Keratinocyte (primary cell): ENCODE results near the gene PARD3B. TPM values are rescaled to one million over a fixed set of nuclear protein-coding genes. Genes with fewer than 3 reads are reported as not detected.

ENCODE experiments used
- DNase-seq: peaks from one replicate; pipeline ENCODE4 v3.0.0-alpha.2; 2011; ENCODE audit warnings: low read depth, missing footprints, low spot score
- FAIRE-seq: peaks from 2 replicates; lab custom pipeline; 2011; peaks lifted over from hg19 to GRCh38; lab: Jason Lieb, UNC
- H2AFZ ChIP-seq: 2 replicates; pipeline ENCODE4 v1.6.0; 2012; ENCODE audit warnings: low read length, control low read depth, inconsistent platforms; ENCODE audit not compliant: control insufficient read depth
- H3K27ac ChIP-seq: 2 replicates; pipeline ENCODE4 v1.5.1; 2011; ENCODE audit warnings: low read length; ENCODE audit not compliant: control insufficient read depth, insufficient read depth
- H3K27me3 ChIP-seq: 3 replicates; pipeline ENCODE4 v1.6.0; 2011; ENCODE audit warnings: low read length; ENCODE audit not compliant: control insufficient read depth, insufficient read depth; ENCODE audit errors: extremely low read depth
- H3K36me3 ChIP-seq, 2 experiments: 2 replicates in 1 of 2; 3 replicates in 1 of 2; pipeline ENCODE4 v1.5.1; 2011; ENCODE audit warnings: low read length in 2 of 2, mild to moderate bottlenecking in 1 of 2; ENCODE audit not compliant: control insufficient read depth in 2 of 2, insufficient read depth in 2 of 2; ENCODE audit errors: extremely low read depth in 1 of 2
- H3K4me1 ChIP-seq: 3 replicates; pipeline ENCODE4 v1.5.1; 2011; ENCODE audit warnings: low read length; ENCODE audit not compliant: control insufficient read depth, insufficient read depth; ENCODE audit errors: extremely low read depth
- H3K4me2 ChIP-seq: 3 replicates; pipeline ENCODE4 v1.6.0; 2011; ENCODE audit warnings: low read depth, low read length; ENCODE audit not compliant: control insufficient read depth, insufficient read depth; ENCODE audit errors: extremely low read depth
- H3K4me3 ChIP-seq, 3 experiments: fragments of 200-600 bp in 1 of 3; sonication (generic) in 1 of 3; 2 replicates in 2 of 3; 3 replicates in 1 of 3; pipeline ENCODE4 v1.5.1; 2011 to 2016; ENCODE audit warnings: low read length in 3 of 3, mild to moderate bottlenecking in 3 of 3, control low read depth in 2 of 3, inconsistent platforms in 1 of 3, low read depth in 1 of 3, mixed read lengths in 1 of 3, mixed run types in 1 of 3, moderate library complexity in 1 of 3; ENCODE audit not compliant: control insufficient read depth in 2 of 3, insufficient read depth in 2 of 3; ENCODE audit errors: extremely low read depth in 1 of 3
- H3K79me2 ChIP-seq: 2 replicates; pipeline ENCODE4 v1.6.0; 2012; ENCODE audit warnings: low read length; ENCODE audit not compliant: control insufficient read depth, insufficient read depth
- H3K9ac ChIP-seq: 3 replicates; pipeline ENCODE4 v1.6.0; 2011; ENCODE audit warnings: low read length; ENCODE audit not compliant: control insufficient read depth, insufficient read depth; ENCODE audit errors: extremely low read depth
- H3K9me1 ChIP-seq: 3 replicates; pipeline ENCODE4 v1.6.0; 2011; ENCODE audit warnings: low read length; ENCODE audit not compliant: control insufficient read depth, insufficient read depth; ENCODE audit errors: extremely low read depth
- H3K9me3 ChIP-seq: 2 replicates; pipeline ENCODE4 v1.5.1; 2012; ENCODE audit warnings: low read depth, low read length; ENCODE audit not compliant: control insufficient read depth
- H4K20me1 ChIP-seq: 3 replicates; pipeline ENCODE4 v1.6.0; 2011; ENCODE audit warnings: low read length; ENCODE audit not compliant: control insufficient read depth, insufficient read depth; ENCODE audit errors: extremely low read depth
- CTCF ChIP-seq, 3 experiments: IDR thresholded peaks in 1 of 3; conservative IDR thresholded peaks in 1 of 3; optimal IDR thresholded peaks in 1 of 3; 2 replicates in 2 of 3; 3 replicates in 1 of 3; pipeline versions ENCODE3 to v1.5.1; 2011; ENCODE audit warnings: low read length in 3 of 3, mild to moderate bottlenecking in 3 of 3, moderate library complexity in 2 of 3, control low read depth in 1 of 3, inconsistent platforms in 1 of 3; ENCODE audit not compliant: insufficient read depth in 2 of 3; ENCODE audit errors: extremely low read depth in 1 of 3
- EZH2 ChIP-seq: IDR thresholded peaks from one replicate; pipeline ENCODE4 v1.6.1; 2012; ENCODE audit warnings: inconsistent platforms, mild to moderate bottlenecking, low read length, moderate library complexity
- dilution Hi-C: fragments of 300-500 bp; cut with MboI; formaldehyde crosslinking; loops from one replicate; pipeline ENCODE4 v1.7.0; 2020; ENCODE audit warnings: low sequenced_read_pairs; ENCODE audit not compliant: extremely low pct_ligation_motif_present
- polyA plus RNA-seq, 5 experiments: library from polyadenylated mRNA; depleted of rRNA in 3 of 5; stranded (reverse) in 3 of 5; stranded (forward) in 1 of 5; unstranded in 1 of 5; fragments of >200 nt; gene quantifications; 1 replicate in 1 of 5; 2 replicates in 3 of 5; 3 replicates in 1 of 5; pipeline versions ENCODE4 v1.2.1 to v1.2.3, GENCODE V29; 2011 to 2012; ENCODE audit warnings: missing spikeins in 2 of 5, low read depth in 1 of 5, low replicate concordance in 1 of 5

The PARD3B gene
- polyA plus RNA-seq, 1 donor (not counting 4 experiments of a cell fraction or from before 2014, with no cell fraction given), result 1.2 TPM

DNA sequence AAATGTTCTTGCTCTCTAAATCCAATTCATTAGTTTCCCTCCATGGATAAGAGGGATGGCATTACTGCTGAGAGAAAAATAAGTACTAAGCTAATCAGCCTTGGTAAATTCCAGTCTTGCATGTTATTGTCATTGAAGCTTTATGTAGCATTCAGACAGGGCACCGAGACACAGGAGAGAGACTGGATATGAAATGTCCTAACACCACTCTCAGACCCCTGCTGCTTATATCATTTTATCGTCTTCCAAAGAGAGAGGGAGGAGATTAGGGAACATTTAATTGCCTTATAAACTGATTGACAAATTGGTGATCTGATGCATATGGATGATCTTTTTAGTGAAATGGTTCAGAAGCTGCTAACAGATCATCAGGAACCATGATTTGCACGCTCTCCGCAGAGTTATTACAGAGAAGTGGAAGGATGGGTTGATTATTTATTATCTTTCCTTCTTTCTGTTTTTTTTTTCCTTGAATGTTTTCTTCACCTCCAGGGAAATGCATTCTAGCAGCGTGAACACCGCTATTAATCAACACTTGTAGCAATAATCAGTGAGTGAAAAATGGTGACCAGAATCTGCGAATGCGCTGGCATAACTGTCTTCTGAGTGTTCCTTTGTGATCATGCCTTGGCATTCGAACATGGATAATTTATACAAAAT lies 986.3 kb downstream of the PARD3B start:
- no peak for DNase-seq
- Histone ChIP-seq H3K4me2 (no peak overlapping the region), H2AFZ (no peak overlapping the region), H3K79me2 (no peaks in the 10 kb centered on the region), H3K27ac (no peak overlapping the region), H3K9ac (no peak overlapping the region), H3K36me3 (no peaks in the 10 kb centered on the region), H3K4me3 (no peak overlapping the region), H3K9me1 (no peaks in the 10 kb centered on the region), H3K9me3 (no peaks in the 10 kb centered on the region), H3K4me1 (no peaks in the 10 kb centered on the region), H4K20me1 (no peaks in the 10 kb centered on the region), H3K27me3 (no peaks in the 10 kb centered on the region)
- TF ChIP-seq EZH2 (no peak), CTCF (optimal IDR thresholded peaks at IDR 0.05 in 1 of 3, IDR thresholded peaks at IDR 0.05 in 1 of 3, conservative IDR thresholded peaks at IDR 0.05 in 1 of 3; ENCODE audit: extremely low read depth in 1 of 3, insufficient read depth in 2 of 3, low read length in 3 of 3) (no peak)
- FAIRE-seq, result no peak
- dilution Hi-C loops, result no loop called here

- H3K36me3 ChIP-seq, result no peaks in the 10 kb centered on the region
- TF ChIP-seq EZH2, result no peak
- TF ChIP-seq CTCF (optimal IDR thresholded peaks at IDR 0.05 in 1 of 3, IDR thresholded peaks at IDR 0.05 in 1 of 3, conservative IDR thresholded peaks at IDR 0.05 in 1 of 3; ENCODE audit: extremely low read depth in 1 of 3, insufficient read depth in 2 of 3, low read length in 3 of 3), result no peak
- no peak overlapping the region for H3K9ac ChIP-seq
- DNase-seq, result no peak
- no peaks in the 10 kb centered on the region for H3K27me3 ChIP-seq
- no peaks in the 10 kb centered on the region for H3K9me1 ChIP-seq
- no peaks in the 10 kb centered on the region for H4K20me1 ChIP-seq
- no peak overlapping the region for H3K27ac ChIP-seq
- H3K4me3 ChIP-seq, result no peak overlapping the region
- H2AFZ ChIP-seq, result no peak overlapping the region
- no peak overlapping the region for H3K4me2 ChIP-seq
- dilution Hi-C loops, result no loop called here
- H3K4me1 ChIP-seq, result no peaks in the 10 kb centered on the region
- no peak for FAIRE-seq
- H3K9me3 ChIP-seq, result no peaks in the 10 kb centered on the region
- H3K79me2 ChIP-seq, result no peaks in the 10 kb centered on the region
These were observed 989.7 kb downstream of the PARD3B start for GRCh38 chr2:205535001-205535400.
